Left renal cortex interstitium (tissue), 4 donors: ENCODE results near the gene CER1. TPM values are rescaled to one million over a fixed set of nuclear protein-coding genes. Genes with fewer than 3 reads are reported as not detected.

Experiments
- DNase-seq, 4 donors: peaks; one replicate each; pipeline ENCODE4 v3.0.0-alpha.2; 2013; ENCODE audit warnings: low read depth in 4 of 4, low spot score in 2 of 4, missing footprints in 1 of 4
- polyA plus RNA-seq, 4 donors: library from polyadenylated mRNA; unstranded; fragments of 120-200 nt; gene quantifications; one replicate each; pipeline ENCODE4 v1.2.1, GENCODE V29; 2013; ENCODE audit not compliant: insufficient read length in 4 of 4

Gene CER1
- polyA plus RNA-seq, 4 donors: 0.11 to 2.3 (median 1.00) TPM

DNA sequence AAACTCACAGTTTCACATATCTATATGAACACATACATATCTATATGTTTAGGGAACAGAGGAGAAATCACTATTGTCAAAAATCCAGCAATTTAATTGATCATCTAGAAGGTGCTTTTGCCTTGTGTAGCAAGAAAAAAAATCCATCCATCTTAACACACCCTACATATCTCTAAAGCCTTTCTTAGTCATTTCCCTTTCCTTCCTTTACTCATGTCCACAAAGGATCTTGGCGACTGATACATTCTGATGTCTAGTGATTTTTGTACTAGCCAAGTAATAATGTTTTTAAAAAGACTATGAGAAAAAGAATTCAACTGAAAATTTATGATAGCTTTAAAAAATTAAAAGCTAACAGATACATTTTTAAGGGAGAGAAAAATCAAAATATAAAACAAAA is 51.8 kb downstream of the CER1 start:
- no peak for DNase-seq

Other genes starting within 250 kb of the CER1 start
- gene ZDHHC21, start 29.3 kb downstream of the CER1 start, polyA plus RNA-seq: 10 to 100 TPM; 14.5 to 30.3 (median 17.3) TPM
- 100 to 1,000 TPM; 154 to 231 (median 184) TPM for gene FREM1, start 187.7 kb upstream of the CER1 start, polyA plus RNA-seq